OCI-LY1 (cell line): ENCODE results near the gene LGMN.

Experiments used
- CTCF ChIP-seq: fragments of 200-600 bp; sonication (generic), shearing (Covaris generic); IDR thresholded peaks from 2 replicates; pipeline ENCODE4 v1.5.1; 2017; ENCODE audit warnings: mild to moderate bottlenecking, antibody characterized with exemption, low read length, moderate library complexity, mixed read lengths
- EZH2 ChIP-seq: fragments of 200-600 bp; sonication (generic), shearing (Covaris generic); IDR thresholded peaks from 2 replicates; pipeline ENCODE4 v1.8.0; 2017; ENCODE audit warnings: borderline replicate concordance, mixed run types, mild to moderate bottlenecking, antibody characterized with exemption, low read length, moderate library complexity, mixed read lengths

DNA sequence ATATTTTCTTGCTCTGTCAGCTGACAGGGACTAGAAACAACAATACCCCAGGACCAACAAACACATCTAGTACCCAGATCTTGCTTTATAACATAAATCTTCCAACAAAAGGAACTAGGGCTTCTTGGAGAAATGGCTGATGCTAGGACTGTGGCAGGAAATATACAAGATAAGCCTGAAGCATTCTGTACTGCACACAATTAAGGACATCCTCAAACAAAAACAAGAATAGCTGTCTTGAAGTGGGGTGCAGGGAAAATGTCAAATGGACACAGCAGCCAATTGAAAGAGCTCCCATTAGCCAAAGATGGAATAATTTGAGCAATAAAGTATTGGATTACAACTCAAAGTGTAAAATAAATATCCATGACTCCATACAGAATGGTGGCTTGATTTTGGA, 50.0 kb downstream of the LGMN start:
- no peak for TF ChIP-seq CTCF
- TF ChIP-seq EZH2, result no peak
